Suprapubic skin (tissue), 4 donors: ENCODE measurements around the gene PCSK5. TPM values are rescaled to one million over a fixed set of nuclear protein-coding genes. Genes with fewer than 3 reads are reported as not detected.
"Not testable (repeated sequence)": the region's sequence is repeated elsewhere in the genome, so short reads cannot be mapped to it uniquely, and the experiment has no call there.

Experiments
- DNase-seq, 2 donors: peaks; one replicate each; pipeline ENCODE4 v3.0.0-alpha.2; 2019; ENCODE audit warnings: low spot score in 2 of 2
- H3K27ac ChIP-seq: fragments of 200-600 bp; sonication (generic); one replicate; pipeline ENCODE4 v1.5.1; 2019
- H3K27me3 ChIP-seq: fragments of 200-600 bp; sonication (generic); one replicate; pipeline ENCODE4 v1.5.1; 2019
- H3K36me3 ChIP-seq: fragments of 200-600 bp; sonication (generic); one replicate; pipeline ENCODE4 v1.5.1; 2019
- H3K4me1 ChIP-seq: fragments of 200-600 bp; sonication (generic); one replicate; pipeline ENCODE4 v1.5.1; 2019
- H3K4me3 ChIP-seq: fragments of 200-600 bp; sonication (generic); one replicate; pipeline ENCODE4 v1.5.1; 2019; ENCODE audit warnings: mild to moderate bottlenecking
- H3K9me3 ChIP-seq: fragments of 200-600 bp; sonication (generic); one replicate; pipeline ENCODE4 v1.5.1; 2019
- CTCF ChIP-seq, 2 donors: fragments of 200-600 bp in 1 of 2; fragments of 450-650 bp in 1 of 2; sonication (generic) in 1 of 2; IDR thresholded peaks; one replicate each; pipeline ENCODE4 v1.5.1; 2016 to 2019; ENCODE audit warnings: antibody characterized with exemption in 2 of 2, mild to moderate bottlenecking in 1 of 2, moderate library complexity in 1 of 2
- EP300 ChIP-seq: sonication (generic); formaldehyde crosslinking; IDR thresholded peaks from one replicate; pipeline ENCODE4 v1.6.1; 2017; ENCODE audit warnings: antibody characterized with exemption
- POLR2A ChIP-seq, 2 donors: fragments of 450-650 bp; IDR thresholded peaks; one replicate each; pipeline ENCODE4 v1.6.1; 2017; ENCODE audit warnings: antibody characterized with exemption in 2 of 2, mild to moderate bottlenecking in 2 of 2, moderate library complexity in 2 of 2
- POLR2AphosphoS5 ChIP-seq, 3 donors: sonication (generic); formaldehyde crosslinking; IDR thresholded peaks; one replicate each; pipeline ENCODE4 v1.6.1; 2017; ENCODE audit warnings: antibody characterized with exemption in 3 of 3
- WGBS: methylation state at CpG from one replicate; pipeline ENCODE4 v1.1.5; 2018; 5-methylcytosine and 5-hydroxymethylcytosine counted together
- total RNA-seq, 4 donors: library from RNA; depleted of rRNA; stranded (reverse); fragments of >200 nt; gene quantifications; one replicate each; pipeline ENCODE4 v1.1.0, GENCODE V29; 2016

Gene PCSK5
- total RNA-seq, 4 donors from 2014 or later: 5.2 to 10.8 (median 7.3) TPM

- no peaks in the 10 kb centered on the region for H3K9me3 ChIP-seq
- 76% methylated on average over 9 of the region's 9 CpGs for WGBS
- H3K4me3 ChIP-seq: no peak overlapping the region
- no peaks in the 10 kb centered on the region for H3K36me3 ChIP-seq
- H3K4me1 ChIP-seq: no peaks in the 10 kb centered on the region
- TF ChIP-seq EP300 (no peak), POLR2A (IDR thresholded peaks at IDR 0.05) (no peak), CTCF (IDR thresholded peaks at IDR 0.05) (no peak), POLR2AphosphoS5 (IDR thresholded peaks at IDR 0.05) (no peak)
- no peak overlapping the region for H3K27ac ChIP-seq
- DNase-seq: no peak
- H3K27me3 ChIP-seq: no peaks in the 10 kb centered on the region
Observed at GRCh38 chr9:76321195-76321828, 430.8 kb downstream of the PCSK5 start.

- H3K27me3 ChIP-seq: no peaks in the 10 kb centered on the region
- TF ChIP-seq POLR2A (IDR thresholded peaks at IDR 0.05) (no peak), POLR2AphosphoS5 (IDR thresholded peaks at IDR 0.05) (no peak), CTCF (IDR thresholded peaks at IDR 0.05) (no peak), EP300 (no peak)
- H3K36me3 ChIP-seq: no peaks in the 10 kb centered on the region
- H3K4me1 ChIP-seq: no peaks in the 10 kb centered on the region
- no peak overlapping the region for H3K4me3 ChIP-seq
- DNase-seq: no peak
- H3K27ac ChIP-seq: no peak overlapping the region
- H3K9me3 ChIP-seq: no peaks in the 10 kb centered on the region
- WGBS: 62% methylated on average over 10 of the region's 10 CpGs
Observed at GRCh38 chr9:76322810-76323209, 432.3 kb downstream of the PCSK5 start.

- Histone ChIP-seq H3K27me3 (no peaks in the 10 kb centered on the region), H3K4me3 (no peak overlapping the region), H3K36me3 (no peaks in the 10 kb centered on the region), H3K9me3 (no peaks in the 10 kb centered on the region), H3K27ac (no peak overlapping the region), H3K4me1 (no peaks in the 10 kb centered on the region)
- DNase-seq: no peak
- TF ChIP-seq POLR2A (IDR thresholded peaks at IDR 0.05): no peak
- TF ChIP-seq CTCF (IDR thresholded peaks at IDR 0.05): no peak
- TF ChIP-seq EP300: no peak
- no peak for TF ChIP-seq POLR2AphosphoS5 (IDR thresholded peaks at IDR 0.05)
- 74% methylated on average over 2 of the region's 2 CpGs for WGBS
Observed at GRCh38 chr9:76323490-76323889, 433.0 kb downstream of the PCSK5 start.

GRCh38 chr9:76324030-76324429 is 433.6 kb downstream of the PCSK5 start:
- H3K9me3 ChIP-seq, DNase-seq, H3K4me1 ChIP-seq, H3K27ac ChIP-seq, H3K36me3 ChIP-seq, H3K4me3 ChIP-seq, H3K27me3 ChIP-seq: not testable (repeated sequence)
- WGBS: 96% methylated on average over 7 of the region's 7 CpGs

GRCh38 chr9:76330034-76330433 is 439.6 kb downstream of the PCSK5 start:
- Histone ChIP-seq H3K27ac (no peak overlapping the region), H3K36me3 (no peaks in the 10 kb centered on the region), H3K9me3 (no peaks in the 10 kb centered on the region), H3K27me3 (no peaks in the 10 kb centered on the region), H3K4me1 (no peaks in the 10 kb centered on the region), H3K4me3 (no peak overlapping the region)
- DNase-seq: no peak
- TF ChIP-seq CTCF (IDR thresholded peaks at IDR 0.05) (no peak), POLR2A (IDR thresholded peaks at IDR 0.05) (no peak), POLR2AphosphoS5 (IDR thresholded peaks at IDR 0.05) (no peak), EP300 (no peak)
- WGBS: 87% methylated on average over 1 of the region's 1 CpG

GRCh38 chr9:76333388-76333787 is 442.9 kb downstream of the PCSK5 start:
- no peak for TF ChIP-seq CTCF (IDR thresholded peaks at IDR 0.05)
- H3K36me3 ChIP-seq: no peaks in the 10 kb centered on the region
- no peak overlapping the region for H3K27ac ChIP-seq
- H3K4me3 ChIP-seq: no peak overlapping the region
- no peaks in the 10 kb centered on the region for H3K4me1 ChIP-seq
- no peaks in the 10 kb centered on the region for H3K27me3 ChIP-seq
- 57% methylated on average over 3 of the region's 3 CpGs for WGBS
- no peaks in the 10 kb centered on the region for H3K9me3 ChIP-seq
- no peak for DNase-seq
